ENCODE data around the gene DSC1. TPM values are rescaled to one million over a fixed set of nuclear protein-coding genes. Genes with fewer than 3 reads are reported as not detected.

DSC1 gene
- total and polyA plus RNA-seq, 2 of the 8 experiments (the other 6 are each of a cell fraction or from before 2014, with no cell fraction given) = 0.02 TPM; not detected in 1

DNA sequence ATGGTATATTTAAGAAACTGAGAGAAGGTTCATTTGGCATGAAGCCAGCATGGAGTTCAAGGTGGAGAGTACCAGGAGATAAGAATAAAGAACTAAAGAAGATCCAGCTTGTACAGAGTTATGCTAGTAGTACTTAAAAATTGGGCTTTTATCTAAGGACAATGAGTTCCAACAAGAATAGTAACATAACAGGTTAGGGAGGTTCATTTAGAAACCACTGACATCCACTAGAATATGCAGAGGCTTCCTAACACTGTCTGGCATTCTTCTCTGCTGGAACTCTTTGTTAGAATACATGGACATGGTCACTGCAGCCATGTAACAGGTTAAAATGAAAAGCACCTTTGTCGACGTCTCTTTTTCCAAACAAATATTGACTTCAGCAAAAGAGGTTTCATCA is 42.6 kb upstream of the DSC1 start:
- Histone ChIP-seq H4K5ac (ENCODE audit: insufficient read length, low read depth, low read length) (no peak overlapping the region), H3K4me3 (ENCODE audit: extremely low read depth in 1 of 4, insufficient read depth in 2 of 4, low read depth in 3 of 4, low read length in 4 of 4) (no peak overlapping the region), H2BK120ac (replicated peaks; ENCODE audit: low read depth, low read length) (no peak overlapping the region), H4K8ac (ENCODE audit: extremely low read depth, insufficient read depth, low read length) (no peak overlapping the region), H2BK12ac (ENCODE audit: low read depth, low read length) (no peak overlapping the region), H3K27me3 (replicated peaks in 1 of 4; ENCODE audit: control insufficient read depth in 3 of 4, extremely low read depth in 1 of 4, insufficient read depth in 3 of 4, low read length in 3 of 4) (no peaks in the 10 kb centered on the region), H4K20me1 (replicated peaks in 1 of 2; ENCODE audit: control insufficient read depth in 1 of 2, insufficient read depth in 2 of 2, low read length in 2 of 2) (no peaks in the 10 kb centered on the region), H3K27ac (ENCODE audit: low read depth, low read length) (no peak overlapping the region), H2BK15ac (ENCODE audit: low read length) (no peak overlapping the region), H3K36me3 (ENCODE audit: control insufficient read depth in 2 of 4, insufficient read depth in 4 of 4, low read length in 3 of 4) (no peaks in the 10 kb centered on the region), H3K23me2 (ENCODE audit: low read depth, low read length) (no peaks in the 10 kb centered on the region; the same call in 1 of the 2 replicates), H3K18ac (ENCODE audit: extremely low read depth, low read length) (no peak overlapping the region), H3K79me1 (ENCODE audit: low read depth, low read length) (no peaks in the 10 kb centered on the region), H2BK5ac (ENCODE audit: low read depth, low read length) (no peak overlapping the region), H2AFZ (ENCODE audit: low read length) (no peak overlapping the region), H3K79me2 (ENCODE audit: control insufficient read depth in 1 of 2, insufficient read depth in 2 of 2, low read length in 2 of 2) (no peaks in the 10 kb centered on the region), H3K14ac (ENCODE audit: insufficient read length) (no peak overlapping the region), H3K56ac (replicated peaks; ENCODE audit: insufficient read length, low read depth, low read length) (no peak overlapping the region), H3K4me1 (replicated peaks in 1 of 4; ENCODE audit: control insufficient read depth in 3 of 4, insufficient read depth in 4 of 4, low read length in 3 of 4) (peaks cover 0 to 3% (median 3%) of the 10 kb centered on the region in 4 experiments; a peak in 3 of 7 replicates), H3K4ac (replicated peaks; ENCODE audit: insufficient read length, low read depth, low read length) (no peak overlapping the region), H3K9me3 (ENCODE audit: insufficient read depth in 2 of 2, low read depth in 1 of 2, low read length in 1 of 2) (no peaks in the 10 kb centered on the region), H3K4me2 (ENCODE audit: insufficient read depth in 1 of 2, low read depth in 2 of 2, low read length in 2 of 2) (no peak overlapping the region), H2AK5ac (ENCODE audit: low read depth, low read length) (no peak overlapping the region), H3K9ac (replicated peaks in 1 of 4; ENCODE audit: extremely low read depth in 1 of 4, low read depth in 3 of 4, low read length in 3 of 4) (no peak overlapping the region), H3K23ac (ENCODE audit: insufficient read length) (no peak overlapping the region), H2BK20ac (ENCODE audit: low read length) (no peak overlapping the region), H4K91ac (replicated peaks; ENCODE audit: insufficient read length, low read length) (no peak overlapping the region)
- no peak for FAIRE-seq
- CTCF ChIA-PET (ENCODE audit: partially characterized antibody) = no interaction called here
- POLR2A ChIA-PET (ENCODE audit: partially characterized antibody) = no interaction called here
- 89% methylated on average over 2 of the region's 2 CpGs; no CpG with 5 or more reads in 1 of the 2 experiments for WGBS, 2 experiments (ENCODE audit: extremely low coverage in 1 of 2, insufficient coverage in 1 of 2, insufficient read length in 1 of 2, insufficient replicate concordance in 2 of 2, low coverage in 1 of 2, low lambda C conversion rate in 2 of 2, missing lambda C conversion rate in 1 of 2)
- DNase-seq (ENCODE audit: low read depth in 1 of 2, low spot score in 2 of 2) = no peak
- TF ChIP-seq PHF8 (conservative IDR thresholded peaks at IDR 0.05; ENCODE audit: low read depth, low read length) (no peak), POLR2AphosphoS5 (IDR thresholded peaks at IDR 0.05; ENCODE audit: low read depth, low read length) (no peak), SIRT6 (IDR thresholded peaks at IDR 0.05; ENCODE audit: low read length) (no peak), NRF1 (IDR thresholded peaks at IDR 0.05; ENCODE audit: low read depth, low read length) (no peak), RBBP5 (IDR thresholded peaks at IDR 0.05; ENCODE audit: borderline replicate concordance, low read depth, low read length) (no peak), TCF12 (IDR thresholded peaks at IDR 0.05; ENCODE audit: low read depth, low read length) (no peak), ZNF274 (IDR thresholded peaks at IDR 0.05; ENCODE audit: borderline replicate concordance, extremely low read depth, low read length) (no peak), EZH2 (IDR thresholded peaks at IDR 0.05; ENCODE audit: low read depth, low read length, severe bottlenecking) (no peak)
